ENCODE results near the gene ATP6V1E1.

ATP6V1E1 gene

DNA sequence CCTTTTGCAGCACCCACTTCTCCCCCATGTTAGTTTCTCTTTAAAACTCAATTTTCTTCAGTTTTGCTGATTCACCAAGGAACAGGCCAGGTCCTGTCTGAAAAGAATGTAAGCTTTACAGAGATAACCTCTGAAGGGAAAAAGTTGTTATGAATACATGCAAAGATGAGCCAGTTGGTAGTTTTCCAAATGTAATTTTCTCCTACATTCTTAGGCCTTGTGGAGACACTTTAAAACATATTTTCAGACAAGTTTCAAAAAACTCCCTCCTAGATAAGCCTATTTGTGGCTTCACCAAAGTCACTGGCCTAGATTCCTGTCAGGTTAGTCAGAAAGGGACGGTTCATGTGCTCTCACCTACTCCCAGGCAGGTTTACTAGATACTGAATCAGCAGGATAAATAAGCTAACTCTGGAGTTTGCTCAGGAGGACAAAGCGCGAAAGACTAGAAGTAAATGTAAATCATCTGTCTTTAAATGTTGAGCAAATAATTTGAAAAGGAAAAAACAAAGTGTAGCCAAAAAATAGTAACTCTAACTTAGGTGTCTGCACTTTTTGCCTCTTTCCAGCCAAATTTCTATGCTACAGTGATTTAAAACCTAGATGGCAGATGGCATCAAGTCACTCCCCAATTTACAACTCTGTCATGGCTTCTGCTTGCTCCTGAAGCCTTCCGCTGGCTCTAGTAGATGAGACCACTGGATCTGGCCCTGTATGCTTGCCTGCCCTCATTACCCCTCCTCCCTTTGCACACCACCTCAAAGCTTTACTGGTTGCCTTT, 4.9 kb upstream of the ATP6V1E1 start:
- no peak for DNase-seq

DNA sequence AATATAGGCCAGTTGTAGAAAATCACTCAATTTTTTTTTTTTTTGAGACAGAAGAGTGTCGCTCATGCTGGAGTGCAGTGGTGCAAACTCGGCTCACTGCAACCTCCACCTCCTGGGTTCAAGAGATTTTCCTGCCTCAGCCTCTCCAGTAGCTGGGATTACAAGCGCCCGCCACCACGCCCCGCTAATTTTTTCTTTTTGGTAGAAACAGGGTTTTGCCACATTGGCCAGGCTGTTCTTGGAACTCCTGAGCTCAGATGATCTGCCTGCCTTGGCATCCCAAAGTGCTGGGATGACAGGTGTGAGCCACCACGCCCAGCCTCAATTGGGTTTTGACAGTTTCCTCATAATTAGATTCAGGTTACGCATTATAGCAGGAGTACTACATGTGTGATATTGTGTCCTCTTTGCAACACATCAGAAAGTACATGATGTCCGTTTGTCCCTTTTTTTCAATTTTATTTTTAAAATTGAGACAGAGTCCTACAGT, 2.6 kb upstream of the ATP6V1E1 start:
- DNase-seq: no peak

DNA sequence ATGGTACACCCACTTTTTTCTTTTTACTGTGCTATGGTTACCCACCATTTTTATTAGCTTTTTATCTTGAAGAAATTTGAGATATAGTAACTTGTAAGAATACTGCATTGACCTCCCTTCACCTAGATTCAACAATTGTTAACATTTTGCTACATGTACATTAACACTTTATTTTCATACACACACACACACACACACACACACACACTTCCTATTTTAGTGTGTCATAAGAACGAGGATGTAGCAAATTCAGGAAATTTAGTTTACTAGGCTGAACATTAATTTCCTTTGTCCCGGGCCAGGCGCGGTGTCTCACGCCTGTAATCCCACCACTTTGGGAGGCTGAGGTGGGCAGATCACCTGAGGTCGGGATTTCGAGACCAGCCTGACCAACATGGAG, 1.1 kb upstream of the ATP6V1E1 start:
- DNase-seq: no peak

DNA sequence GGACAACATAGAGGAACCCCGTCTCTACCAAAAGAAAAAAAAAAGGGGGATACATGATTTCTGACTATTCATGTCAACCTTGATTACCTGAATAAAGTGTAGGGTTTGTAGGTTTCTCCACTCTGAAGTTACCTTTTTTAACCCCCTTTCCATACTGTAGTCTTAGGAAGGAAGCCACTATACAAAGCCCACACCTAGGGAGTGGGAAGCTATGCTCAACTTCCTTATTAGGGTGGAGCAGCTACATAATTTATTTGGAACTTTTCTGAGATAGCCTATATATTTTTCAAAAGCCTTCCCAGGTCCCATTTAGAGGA, 582 bp upstream of the ATP6V1E1 start:
- no peak for DNase-seq

DNA sequence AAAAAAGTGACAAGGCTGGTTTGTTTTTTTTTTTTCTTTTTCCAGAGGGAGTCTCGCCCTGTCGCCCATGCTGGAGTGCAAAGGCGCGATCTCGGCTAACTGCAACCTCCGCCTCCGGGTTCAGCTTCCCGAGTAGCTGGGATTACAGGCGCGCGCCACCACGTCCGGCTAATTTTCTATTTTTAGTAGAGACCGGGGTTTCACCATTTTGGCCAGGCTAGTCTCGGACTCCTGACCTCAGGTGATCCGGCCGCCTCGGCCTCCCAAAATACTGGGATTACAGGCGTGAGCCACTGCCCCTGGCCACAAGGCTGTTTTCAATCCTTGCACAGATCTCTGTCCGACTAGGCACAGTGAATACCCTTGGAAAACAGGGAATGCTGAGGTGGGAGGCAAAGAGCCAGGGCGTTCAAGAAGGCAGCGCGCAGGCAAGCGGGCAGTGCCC, 566 bp downstream of the ATP6V1E1 start:
- DNase-seq: no peak

DNA sequence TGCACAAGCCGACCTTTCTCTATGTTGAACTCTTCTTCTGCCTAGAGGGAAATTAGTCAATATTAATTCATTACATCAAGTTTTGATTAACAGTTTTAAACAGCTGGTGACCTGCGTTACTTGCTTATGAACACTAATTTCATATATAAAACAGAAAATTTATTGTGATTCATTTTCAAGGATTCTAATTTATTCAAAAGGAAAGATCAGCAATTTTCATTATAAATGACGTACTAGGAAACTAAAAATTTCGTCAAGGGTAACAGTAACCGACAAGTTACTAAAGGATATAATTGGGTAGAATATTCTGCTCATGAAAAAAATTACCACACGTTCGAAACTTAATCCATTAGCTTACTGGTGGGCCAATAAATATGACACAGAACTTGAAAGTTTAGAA, 15.3 kb downstream of the ATP6V1E1 start:
- DNase-seq: no peak

DNA sequence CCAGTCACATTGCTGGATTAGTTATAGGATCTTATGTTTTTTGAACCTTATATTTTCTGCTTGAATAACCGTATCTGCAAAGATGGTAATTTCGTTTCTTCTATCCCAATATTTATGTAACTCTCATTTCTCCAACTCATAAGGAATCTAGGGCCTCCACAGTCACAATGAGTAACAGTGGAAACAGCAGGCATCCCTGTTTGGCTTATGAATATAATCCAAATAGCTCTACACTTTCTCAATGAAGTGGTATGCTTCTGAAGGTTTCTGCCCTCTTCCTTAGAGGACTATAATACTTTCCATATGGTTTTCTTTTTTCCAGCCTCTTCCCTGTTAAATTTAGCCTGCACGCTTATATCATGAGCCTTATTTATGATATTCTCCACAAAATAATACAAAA, 16.5 kb downstream of the ATP6V1E1 start:
- DNase-seq: no peak

DNA sequence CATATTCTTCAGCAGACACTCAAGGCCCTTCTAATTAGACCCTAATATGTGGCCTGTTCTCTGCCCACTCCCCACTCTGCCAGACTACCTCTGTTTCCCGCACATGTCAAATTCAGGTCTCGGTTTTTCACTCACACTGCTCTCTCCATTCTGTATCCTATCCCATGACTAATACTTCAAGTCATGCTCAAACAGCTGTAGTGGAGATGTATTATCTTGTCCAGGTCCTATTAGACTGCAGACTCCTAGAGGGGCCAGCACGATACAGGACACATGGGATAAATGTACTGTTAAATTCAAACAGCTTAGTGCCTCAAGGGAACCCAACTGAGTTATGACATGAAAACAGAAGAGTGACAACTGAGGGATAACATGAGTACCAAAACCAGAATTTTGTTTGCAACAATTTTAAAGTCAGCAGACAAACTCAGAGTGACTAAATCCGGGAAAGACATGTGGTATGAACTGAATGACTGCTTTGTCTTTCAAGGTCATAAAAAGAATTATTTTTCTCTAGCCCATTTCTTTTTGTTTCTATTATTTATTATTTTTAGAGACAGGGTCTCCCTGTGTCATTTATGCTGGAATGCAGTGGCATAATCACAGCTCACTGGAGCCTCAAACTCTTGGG, 20.5 kb downstream of the ATP6V1E1 start:
- no peak for DNase-seq

DNA sequence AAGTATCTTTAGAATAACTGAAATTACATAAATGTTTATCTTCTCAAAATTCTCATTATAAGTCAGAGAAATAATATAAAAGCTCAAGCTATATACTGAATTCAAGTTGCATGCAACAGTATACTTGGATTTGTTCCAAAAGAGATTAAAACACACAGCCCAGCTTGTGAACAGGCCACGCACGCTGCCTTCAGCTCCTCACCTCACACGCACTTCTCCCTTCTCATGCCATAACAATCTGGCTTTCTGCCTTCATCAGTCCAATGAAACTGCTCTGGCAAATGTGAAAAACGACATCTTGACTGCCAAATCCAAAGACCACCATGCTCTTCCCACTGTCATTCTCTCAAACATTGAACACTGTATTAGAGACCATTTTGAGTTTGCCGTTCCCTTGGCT, 22.1 kb downstream of the ATP6V1E1 start:
- no peak for DNase-seq

DNA sequence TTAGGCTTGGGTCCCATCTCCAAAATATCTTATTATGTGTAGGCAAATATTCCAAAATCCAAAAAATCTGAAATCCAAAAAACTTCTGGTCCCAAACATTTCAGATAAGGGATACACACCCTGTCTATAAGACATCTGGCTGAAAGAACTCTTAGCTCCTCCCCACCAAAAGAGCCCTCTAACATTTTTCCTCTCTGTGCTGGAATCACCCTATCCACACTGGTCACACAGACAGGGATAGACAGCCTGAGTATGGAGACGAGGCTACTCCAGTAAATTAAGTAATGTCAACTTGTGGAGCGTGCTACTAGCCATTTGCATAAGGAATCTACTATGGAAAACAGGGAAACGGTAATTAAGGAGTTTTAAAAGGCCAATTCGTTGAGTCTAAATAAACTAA, 24.9 kb downstream of the ATP6V1E1 start:
- no peak for DNase-seq

DNA sequence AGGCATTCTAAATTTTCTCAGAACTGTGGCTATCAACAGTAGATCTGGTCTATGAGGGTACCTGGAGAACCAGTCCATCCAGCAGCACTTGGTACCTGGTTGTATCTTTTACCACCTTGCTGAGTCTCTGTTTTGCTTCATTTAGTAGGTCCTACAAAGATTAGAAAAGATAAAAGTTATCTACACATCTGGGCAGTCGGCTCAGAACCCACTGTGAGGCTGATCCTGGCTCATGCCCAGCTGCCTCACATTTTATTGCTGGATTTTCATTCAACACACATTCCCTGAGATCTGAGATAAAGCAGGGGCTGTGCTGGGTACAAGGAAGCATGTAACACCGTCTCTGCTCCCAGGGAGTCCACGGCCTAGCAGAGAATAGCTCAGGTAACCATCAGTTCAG, 27.5 kb downstream of the ATP6V1E1 start:
- DNase-seq: no peak

DNA sequence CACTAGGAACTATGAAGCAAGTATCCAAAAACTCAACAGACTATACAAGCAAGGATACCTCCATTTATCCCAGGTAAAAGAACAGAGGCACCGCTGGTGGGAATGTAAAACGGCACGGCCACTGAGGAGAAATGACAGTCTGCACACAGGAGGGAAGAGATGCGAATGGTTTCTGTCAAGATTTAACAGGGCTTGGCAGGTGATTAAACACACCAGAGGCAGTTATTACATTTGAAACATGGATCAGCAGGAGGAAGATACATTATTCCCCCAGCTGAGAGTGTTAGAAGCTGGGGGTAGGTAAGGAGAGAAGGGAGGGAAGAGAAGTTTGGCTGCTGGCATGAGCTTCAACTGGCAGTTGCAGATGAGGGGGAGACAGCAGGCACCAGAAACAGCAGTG, 30.2 kb downstream of the ATP6V1E1 start:
- DNase-seq: no peak

DNA sequence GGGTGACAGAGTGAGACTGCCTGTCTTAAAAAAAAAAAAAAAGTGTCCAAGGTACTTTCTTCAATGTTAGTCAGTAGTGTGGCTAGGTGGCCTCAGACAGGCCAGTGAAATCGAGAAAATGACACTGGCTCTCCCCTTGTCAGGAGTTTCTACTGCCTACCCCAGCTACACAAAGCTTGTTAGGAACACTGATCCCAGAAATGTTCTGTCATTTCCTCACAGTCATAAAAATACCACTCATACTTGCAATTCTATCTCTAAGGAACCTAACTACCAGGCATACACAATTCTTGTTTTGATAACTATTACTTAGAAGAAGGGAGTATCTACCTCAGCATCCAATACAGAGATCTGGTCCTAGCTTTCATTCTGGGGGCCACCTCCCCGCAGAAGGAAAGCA, 31.3 kb downstream of the ATP6V1E1 start:
- DNase-seq: no peak

DNA sequence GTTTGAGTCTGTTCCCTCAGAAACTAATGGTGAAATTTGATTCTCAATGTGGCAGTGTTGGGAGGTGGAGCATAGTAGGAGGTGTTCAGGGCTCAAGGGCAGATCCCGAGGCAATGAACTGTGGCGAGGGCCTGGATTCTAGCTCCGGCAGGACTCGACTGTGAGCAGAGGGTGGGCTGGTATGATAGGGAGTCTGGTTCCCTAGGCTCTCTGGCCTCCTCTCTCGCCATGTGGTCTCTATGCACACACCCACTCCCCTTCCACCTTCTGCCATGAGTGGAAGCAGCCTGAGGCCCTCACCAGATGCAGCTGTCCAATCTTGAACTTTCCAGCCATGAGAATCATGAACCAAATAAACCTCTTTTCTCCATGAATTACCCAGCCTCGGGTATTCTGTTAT, 32.3 kb downstream of the ATP6V1E1 start:
- no peak for DNase-seq

DNA sequence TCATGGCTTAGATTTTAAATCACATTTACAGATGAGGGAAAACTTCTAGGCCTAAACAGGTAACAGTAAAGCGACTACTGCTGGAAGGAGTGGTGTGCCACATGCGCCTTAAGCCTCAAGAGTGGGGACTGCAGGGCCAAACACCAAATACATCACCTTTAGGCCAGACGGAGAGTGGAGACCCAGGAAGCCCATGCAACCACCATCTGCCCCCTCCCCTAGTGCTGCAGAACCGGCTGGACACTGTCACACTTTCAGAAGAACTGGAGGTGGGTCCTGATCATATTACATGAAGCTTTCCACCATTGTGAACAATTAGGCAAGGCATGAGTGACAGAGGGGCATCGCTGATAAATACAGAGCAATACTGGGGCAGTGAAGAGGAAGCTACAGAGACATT, 36.3 kb downstream of the ATP6V1E1 start:
- no peak for DNase-seq

DNA sequence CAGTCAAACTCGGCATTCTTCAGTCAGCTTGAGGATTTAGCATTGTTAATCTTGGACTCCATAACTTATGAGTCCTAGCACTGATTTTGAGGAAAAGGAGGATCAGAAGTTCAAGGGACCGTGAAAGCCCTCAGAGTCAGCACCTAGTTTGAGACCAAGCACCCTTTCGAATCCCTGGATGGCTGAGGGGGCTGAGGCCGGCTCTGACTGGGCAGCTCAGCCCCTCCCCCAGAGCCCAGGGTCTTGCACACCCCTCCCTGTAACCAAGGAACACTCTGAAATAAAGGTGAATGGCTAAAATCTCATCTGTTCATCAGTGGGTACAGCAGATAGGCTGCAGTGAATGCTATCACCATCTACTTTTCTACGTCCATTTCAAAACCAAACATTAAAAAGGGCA, 38.0 kb downstream of the ATP6V1E1 start:
- DNase-seq: no peak

DNA sequence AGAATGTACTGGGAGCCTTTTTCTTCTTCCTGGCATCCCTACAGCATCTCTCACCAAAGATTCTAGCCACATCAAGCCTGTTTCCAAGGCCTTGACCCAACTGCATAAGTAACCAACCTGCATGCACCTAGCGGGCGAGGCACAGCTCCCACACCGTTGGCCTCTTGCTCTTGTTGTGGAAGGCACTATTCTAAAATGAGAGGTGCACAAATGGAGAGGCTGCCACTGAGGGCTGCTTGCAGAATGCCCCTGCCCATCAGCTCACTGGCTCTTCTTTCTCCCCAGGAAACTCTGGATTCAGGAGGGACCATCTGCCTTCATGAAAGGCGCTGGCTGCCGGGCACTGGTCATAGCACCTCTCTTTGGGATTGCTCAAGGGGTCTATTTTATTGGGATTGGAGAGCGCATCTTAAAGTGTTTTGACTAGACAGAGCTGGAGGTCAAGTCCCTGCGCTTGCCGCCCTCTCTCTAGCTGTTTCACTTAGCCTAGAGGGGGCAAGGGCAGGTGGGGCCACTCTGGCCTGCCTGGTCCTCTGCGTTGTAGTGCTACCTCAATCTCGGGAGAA, 38.7 kb downstream of the ATP6V1E1 start:
- DNase-seq: no peak

DNA sequence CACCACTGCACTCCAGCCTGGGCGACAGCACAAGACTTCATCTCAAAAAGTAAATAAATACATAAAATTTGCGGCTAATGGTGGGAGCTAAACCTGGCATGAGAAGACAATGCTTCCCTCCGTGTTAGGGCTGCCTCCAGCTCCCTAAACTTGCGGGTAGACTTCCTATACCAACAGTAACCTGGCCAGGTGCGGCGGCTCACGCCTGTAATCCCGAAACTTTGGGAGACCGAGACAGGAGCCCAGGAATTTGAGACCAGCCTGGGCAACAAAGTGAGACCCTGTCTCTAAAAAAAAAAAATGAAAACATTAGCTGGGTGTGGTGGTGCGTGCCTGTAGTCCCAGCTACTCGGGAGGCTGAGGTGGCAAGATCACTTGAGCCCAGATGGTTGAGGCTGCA, 39.9 kb downstream of the ATP6V1E1 start:
- no peak for DNase-seq

DNA sequence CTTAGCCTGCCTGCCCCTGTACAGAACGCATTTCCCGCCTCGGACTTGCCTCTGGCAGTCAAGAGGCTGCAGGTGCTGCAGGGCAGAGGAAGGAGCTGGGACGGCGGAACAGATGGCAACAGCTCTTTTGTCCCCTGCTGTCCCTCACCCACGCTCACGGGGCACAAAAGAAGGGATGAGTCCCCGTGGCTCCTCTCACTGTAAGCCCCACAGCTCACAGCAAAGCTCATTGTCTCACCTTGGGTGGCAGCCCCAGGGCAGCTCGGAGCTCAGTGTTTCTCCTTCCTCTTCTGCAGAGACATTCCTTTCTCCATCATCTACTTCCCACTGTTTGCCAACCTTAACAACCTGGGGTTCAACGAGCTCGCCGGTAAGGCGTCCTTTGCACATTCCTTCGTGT, 40.9 kb downstream of the ATP6V1E1 start:
- DNase-seq: no peak

DNA sequence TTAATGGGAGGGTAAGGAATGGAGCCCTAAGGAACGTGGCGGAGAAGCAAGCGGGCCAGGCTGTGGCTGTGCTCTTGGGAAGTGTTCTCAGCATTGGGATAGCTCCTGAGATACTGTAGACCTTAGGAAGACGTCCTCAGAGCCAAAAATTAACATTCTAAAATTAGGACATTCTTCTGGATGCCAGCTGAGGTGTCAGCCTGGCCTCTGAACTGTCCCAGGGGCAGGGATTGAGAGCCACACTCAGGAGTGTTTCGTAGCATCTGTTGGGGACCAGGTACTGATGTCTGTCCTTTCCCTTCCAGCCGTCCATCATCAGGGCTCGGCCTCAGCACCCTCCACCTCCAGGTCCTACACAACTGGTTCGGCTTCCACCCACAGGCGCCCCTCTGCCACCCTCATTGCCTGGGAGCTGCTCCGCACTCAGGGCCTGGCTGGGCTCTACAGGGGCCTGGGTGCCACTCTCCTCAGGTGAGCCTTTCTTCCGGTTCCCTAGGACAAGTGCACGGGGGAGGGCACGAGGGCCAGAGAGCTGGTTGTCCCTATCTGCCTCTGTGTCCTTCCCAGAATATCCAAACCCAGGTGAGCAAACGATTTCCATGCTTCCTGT, 41.6 kb downstream of the ATP6V1E1 start:
- DNase-seq: no peak

DNA sequence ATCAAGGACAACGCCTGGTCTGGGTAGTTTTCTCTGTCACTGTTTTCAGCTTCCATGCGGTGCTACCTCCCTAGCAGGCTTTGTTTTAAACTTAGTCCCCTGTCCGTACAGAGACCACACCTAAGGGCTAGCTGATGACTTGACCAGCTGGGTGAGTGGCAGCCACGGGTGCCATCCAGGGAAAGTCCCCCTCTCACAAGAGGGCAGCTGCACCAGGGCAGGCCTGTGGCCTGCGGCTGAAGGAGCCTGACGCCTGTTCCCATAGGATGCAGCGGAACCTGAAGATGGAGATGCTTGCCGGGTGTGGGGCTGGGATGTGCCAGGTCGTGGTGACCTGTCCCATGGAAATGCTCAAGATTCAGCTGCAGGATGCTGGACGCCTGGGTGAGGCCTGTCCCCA, 45.4 kb downstream of the ATP6V1E1 start:
- no peak for DNase-seq

DNA sequence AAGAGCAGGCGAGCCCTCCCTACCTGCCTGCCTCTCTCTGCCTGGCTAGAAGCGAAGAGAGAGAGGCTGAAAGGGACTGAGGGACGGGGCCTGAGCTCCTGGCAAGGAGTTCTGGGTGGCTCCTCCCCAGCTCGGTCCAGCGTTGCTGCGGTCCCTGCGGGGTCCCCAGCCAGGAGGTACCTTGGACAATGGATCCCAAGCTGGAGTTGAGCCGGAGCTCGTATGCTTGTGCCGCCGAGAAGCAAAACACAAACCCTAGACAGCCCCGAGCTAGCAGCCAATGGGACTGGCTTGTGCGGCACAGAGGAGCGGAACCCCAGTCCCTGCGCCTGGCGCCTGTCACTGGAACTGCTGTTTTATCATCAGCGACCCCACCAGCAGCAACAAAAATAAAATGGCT, 46.9 kb downstream of the ATP6V1E1 start:
- DNase-seq: no peak

DNA sequence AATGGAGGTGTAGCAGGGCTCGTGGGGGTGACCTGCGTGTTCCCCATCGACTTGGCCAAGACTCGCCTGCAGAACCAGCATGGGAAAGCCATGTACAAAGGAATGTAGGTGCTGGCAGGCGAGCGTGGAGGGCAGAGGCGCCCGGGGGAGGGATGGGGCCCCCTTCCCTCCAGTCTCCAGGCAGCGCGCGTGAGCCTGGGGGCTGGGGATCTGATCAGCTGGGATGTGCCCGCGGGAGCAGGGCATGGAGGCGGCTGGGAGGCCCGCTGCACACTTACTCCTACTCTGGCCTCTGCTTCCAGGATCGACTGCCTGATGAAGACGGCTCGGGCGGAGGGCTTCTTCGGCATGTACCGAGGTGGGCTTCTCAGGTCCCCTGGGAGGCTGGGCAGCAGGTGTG, 47.5 kb downstream of the ATP6V1E1 start:
- DNase-seq: no peak

DNA sequence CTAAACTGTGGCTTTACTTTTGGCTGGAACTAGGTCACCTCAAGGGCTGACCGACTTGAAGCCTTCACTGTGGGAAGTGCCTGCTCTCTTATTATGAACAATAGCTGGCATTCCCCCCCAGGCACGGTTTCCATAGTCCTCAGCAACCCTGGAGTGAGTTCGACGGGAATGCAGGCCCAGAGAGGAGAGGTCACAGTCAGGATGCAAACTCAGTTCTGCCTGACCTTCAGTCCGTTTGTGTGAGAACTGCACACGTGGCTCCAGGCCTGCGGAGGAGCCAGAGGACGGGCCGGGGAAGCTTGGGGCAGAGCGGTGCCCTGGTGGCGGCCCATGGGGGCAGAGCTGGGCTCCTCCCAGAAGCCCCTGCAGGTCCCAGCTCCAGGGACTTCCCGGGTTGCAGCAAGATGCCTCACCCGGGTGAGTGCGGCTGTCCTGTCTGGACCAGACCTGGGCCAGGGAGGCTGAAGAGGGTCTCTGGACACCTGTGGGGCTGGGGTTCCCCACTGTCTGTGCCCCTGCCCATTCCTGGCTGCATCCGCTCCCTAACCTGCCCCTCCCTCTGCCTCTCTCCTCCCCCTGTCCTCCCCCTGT, 48.0 kb downstream of the ATP6V1E1 start:
- no peak for DNase-seq

Measured in activated CD8-positive, alpha-beta memory T cell treated with anti-CD3 and anti-CD28 coated beads, Interleukin-2, amount 50 U/mL, for 4 hours (primary cell).